ENCODE results near the gene CRADD.

Gene CRADD

DNA sequence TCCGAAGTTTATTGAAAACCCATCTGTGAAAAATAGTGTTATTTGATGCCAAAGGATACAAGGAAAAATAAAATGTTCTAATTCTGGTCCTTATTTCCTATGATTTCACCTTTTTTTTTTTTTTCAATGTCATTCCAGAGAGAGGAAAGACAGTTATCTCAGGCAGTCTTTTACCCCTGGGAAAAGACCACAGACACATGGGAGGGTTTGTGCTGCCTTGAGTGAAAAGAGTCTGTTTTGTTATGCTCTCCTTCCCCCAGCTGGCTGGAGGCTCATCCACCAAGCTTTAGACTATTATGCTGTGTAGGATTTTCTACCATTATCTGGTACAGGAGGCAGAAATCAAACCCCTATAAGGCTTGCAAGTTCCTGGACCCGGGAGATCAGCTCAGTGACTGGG is 151.8 kb downstream of the CRADD start:
- H3K27me3 ChIP-seq (ENCODE audit: insufficient read depth, poor library complexity, severe bottlenecking) = no peaks in the 10 kb centered on the region
- H3K4me3 ChIP-seq (replicated peaks; ENCODE audit: insufficient read depth, low read length) = no peak overlapping the region
- TF ChIP-seq SPI1 (IDR thresholded peaks at IDR 0.05; ENCODE audit: borderline replicate concordance, low read depth) (no peak), GABPA (IDR thresholded peaks at IDR 0.05; ENCODE audit: low read depth) (no peak), POLR2AphosphoS5 (IDR thresholded peaks at IDR 0.05; ENCODE audit: low read depth) (no peak)
- TF ChIP-seq, protein P1, sequence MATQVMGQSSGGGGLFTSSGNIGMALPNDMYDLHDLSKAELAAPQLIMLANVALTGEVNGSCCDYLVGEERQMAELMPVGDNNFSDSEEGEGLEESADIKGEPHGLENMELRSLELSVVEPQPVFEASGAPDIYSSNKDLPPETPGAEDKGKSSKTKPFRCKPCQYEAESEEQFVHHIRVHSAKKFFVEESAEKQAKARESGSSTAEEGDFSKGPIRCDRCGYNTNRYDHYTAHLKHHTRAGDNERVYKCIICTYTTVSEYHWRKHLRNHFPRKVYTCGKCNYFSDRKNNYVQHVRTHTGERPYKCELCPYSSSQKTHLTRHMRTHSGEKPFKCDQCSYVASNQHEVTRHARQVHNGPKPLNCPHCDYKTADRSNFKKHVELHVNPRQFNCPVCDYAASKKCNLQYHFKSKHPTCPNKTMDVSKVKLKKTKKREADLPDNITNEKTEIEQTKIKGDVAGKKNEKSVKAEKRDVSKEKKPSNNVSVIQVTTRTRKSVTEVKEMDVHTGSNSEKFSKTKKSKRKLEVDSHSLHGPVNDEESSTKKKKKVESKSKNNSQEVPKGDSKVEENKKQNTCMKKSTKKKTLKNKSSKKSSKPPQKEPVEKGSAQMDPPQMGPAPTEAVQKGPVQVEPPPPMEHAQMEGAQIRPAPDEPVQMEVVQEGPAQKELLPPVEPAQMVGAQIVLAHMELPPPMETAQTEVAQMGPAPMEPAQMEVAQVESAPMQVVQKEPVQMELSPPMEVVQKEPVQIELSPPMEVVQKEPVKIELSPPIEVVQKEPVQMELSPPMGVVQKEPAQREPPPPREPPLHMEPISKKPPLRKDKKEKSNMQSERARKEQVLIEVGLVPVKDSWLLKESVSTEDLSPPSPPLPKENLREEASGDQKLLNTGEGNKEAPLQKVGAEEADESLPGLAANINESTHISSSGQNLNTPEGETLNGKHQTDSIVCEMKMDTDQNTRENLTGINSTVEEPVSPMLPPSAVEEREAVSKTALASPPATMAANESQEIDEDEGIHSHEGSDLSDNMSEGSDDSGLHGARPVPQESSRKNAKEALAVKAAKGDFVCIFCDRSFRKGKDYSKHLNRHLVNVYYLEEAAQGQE (IDR thresholded peaks at IDR 0.05; ENCODE audit: insufficient replicate concordance, low read depth) = no peak
- TF ChIP-seq, protein P2, sequence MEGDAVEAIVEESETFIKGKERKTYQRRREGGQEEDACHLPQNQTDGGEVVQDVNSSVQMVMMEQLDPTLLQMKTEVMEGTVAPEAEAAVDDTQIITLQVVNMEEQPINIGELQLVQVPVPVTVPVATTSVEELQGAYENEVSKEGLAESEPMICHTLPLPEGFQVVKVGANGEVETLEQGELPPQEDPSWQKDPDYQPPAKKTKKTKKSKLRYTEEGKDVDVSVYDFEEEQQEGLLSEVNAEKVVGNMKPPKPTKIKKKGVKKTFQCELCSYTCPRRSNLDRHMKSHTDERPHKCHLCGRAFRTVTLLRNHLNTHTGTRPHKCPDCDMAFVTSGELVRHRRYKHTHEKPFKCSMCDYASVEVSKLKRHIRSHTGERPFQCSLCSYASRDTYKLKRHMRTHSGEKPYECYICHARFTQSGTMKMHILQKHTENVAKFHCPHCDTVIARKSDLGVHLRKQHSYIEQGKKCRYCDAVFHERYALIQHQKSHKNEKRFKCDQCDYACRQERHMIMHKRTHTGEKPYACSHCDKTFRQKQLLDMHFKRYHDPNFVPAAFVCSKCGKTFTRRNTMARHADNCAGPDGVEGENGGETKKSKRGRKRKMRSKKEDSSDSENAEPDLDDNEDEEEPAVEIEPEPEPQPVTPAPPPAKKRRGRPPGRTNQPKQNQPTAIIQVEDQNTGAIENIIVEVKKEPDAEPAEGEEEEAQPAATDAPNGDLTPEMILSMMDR (IDR thresholded peaks at IDR 0.05; ENCODE audit: insufficient read depth, low read length) = no peak
- no peak for DNase-seq (ENCODE audit: low read depth in 1 of 2, low spot score in 1 of 2)
- no peak overlapping the region for H3K27ac ChIP-seq (replicated peaks)

DNA sequence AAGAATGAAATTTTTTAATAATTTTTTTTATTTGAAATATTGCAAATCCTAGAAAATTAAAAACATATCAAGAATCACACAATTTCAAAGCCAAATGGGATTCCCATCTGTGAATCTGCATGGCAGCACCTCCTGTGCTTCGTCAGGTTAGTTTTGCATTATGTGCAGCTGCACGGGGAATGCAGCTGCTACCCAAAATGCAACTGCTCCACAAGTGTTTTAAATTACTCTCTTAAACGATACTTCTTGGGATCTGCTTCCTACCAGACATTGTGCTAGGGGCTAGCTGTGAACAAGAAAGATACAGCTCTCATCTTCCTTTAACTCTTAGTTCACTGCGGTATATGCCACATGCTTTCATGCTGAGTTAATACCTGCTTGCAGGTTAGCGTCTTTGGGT is 154.2 kb downstream of the CRADD start:
- no peak overlapping the region for H3K27ac ChIP-seq (replicated peaks)
- TF ChIP-seq, protein P2 (IDR thresholded peaks at IDR 0.05; ENCODE audit: insufficient read depth, low read length) = no peak
- TF ChIP-seq SPI1 (IDR thresholded peaks at IDR 0.05; ENCODE audit: borderline replicate concordance, low read depth) (no peak), POLR2AphosphoS5 (IDR thresholded peaks at IDR 0.05; ENCODE audit: low read depth) (no peak), GABPA (IDR thresholded peaks at IDR 0.05; ENCODE audit: low read depth) (no peak)
- TF ChIP-seq, protein P1 (IDR thresholded peaks at IDR 0.05; ENCODE audit: insufficient replicate concordance, low read depth) = no peak
- no peaks in the 10 kb centered on the region for H3K27me3 ChIP-seq (ENCODE audit: insufficient read depth, poor library complexity, severe bottlenecking)
- H3K4me3 ChIP-seq (replicated peaks; ENCODE audit: insufficient read depth, low read length) = no peak overlapping the region
- DNase-seq (ENCODE audit: low read depth in 1 of 2, low spot score in 1 of 2) = no peak

DNA sequence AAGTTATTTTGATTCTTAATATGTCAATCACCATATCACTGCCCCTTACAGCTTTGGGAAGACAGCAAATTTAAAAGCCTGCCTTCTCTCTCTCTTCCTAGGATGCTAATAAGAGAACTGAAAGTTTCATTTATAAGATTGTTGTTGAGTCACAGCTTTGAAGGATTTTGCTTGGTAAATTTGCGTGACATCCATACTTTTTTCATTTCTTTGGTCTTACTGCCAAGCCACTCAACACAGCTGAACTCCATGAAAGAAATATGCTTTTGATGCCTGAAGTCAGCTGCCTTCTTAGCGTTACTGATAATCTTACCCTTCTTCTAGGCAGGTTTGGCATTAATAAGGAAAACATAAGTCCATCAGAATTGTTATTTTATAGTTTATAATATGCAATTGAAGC is 155.0 kb downstream of the CRADD start:
- no peak overlapping the region for H3K27ac ChIP-seq (replicated peaks)
- TF ChIP-seq SPI1 (IDR thresholded peaks at IDR 0.05; ENCODE audit: borderline replicate concordance, low read depth) (no peak), POLR2AphosphoS5 (IDR thresholded peaks at IDR 0.05; ENCODE audit: low read depth) (no peak), GABPA (IDR thresholded peaks at IDR 0.05; ENCODE audit: low read depth) (no peak)
- TF ChIP-seq, protein P2 (IDR thresholded peaks at IDR 0.05; ENCODE audit: insufficient read depth, low read length) = no peak
- TF ChIP-seq, protein P1 (IDR thresholded peaks at IDR 0.05; ENCODE audit: insufficient replicate concordance, low read depth) = no peak

More for the DNA sequence above, 155.0 kb downstream of the CRADD start:
- no peak for DNase-seq (ENCODE audit: low read depth in 1 of 2, low spot score in 1 of 2)
- H3K4me3 ChIP-seq (replicated peaks; ENCODE audit: insufficient read depth, low read length) = no peak overlapping the region
- H3K27me3 ChIP-seq (ENCODE audit: insufficient read depth, poor library complexity, severe bottlenecking) = no peaks in the 10 kb centered on the region
